Measurements from ENCODE around the gene NGEF.

DNA sequence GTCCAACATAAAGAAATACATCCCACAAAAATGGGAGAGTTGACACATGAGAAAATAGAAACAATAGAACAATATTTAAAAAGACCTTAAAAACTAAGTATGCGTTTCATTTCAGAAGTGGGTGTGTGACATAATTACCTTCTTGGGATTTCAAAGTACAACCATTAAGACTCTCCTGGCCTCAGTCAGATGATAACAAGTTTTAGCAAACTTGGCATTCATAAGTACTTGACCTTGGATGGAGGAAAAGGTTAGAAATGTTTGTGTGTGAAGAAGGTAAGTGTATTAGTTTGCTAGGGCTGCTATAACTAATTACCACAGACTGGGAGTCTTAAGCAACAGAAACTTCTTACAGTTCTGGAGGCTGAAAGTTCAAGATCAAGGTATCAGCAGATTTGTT, 4.9 kb upstream of the NGEF start:
- TF ChIP-seq, protein P1, sequence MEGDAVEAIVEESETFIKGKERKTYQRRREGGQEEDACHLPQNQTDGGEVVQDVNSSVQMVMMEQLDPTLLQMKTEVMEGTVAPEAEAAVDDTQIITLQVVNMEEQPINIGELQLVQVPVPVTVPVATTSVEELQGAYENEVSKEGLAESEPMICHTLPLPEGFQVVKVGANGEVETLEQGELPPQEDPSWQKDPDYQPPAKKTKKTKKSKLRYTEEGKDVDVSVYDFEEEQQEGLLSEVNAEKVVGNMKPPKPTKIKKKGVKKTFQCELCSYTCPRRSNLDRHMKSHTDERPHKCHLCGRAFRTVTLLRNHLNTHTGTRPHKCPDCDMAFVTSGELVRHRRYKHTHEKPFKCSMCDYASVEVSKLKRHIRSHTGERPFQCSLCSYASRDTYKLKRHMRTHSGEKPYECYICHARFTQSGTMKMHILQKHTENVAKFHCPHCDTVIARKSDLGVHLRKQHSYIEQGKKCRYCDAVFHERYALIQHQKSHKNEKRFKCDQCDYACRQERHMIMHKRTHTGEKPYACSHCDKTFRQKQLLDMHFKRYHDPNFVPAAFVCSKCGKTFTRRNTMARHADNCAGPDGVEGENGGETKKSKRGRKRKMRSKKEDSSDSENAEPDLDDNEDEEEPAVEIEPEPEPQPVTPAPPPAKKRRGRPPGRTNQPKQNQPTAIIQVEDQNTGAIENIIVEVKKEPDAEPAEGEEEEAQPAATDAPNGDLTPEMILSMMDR (IDR thresholded peaks at IDR 0.05; ENCODE audit: insufficient read depth, low read length, poor library complexity, severe bottlenecking), result no peak
- no peak for TF ChIP-seq EZH2phosphoT487 (conservative IDR thresholded peaks at IDR 0.05; ENCODE audit: low read length)

Data from SU-DHL-6 (cell line).